ENCODE measurements around the gene ANKRD13C. TPM values are rescaled to one million over a fixed set of nuclear protein-coding genes. Genes with fewer than 3 reads are reported as not detected.

Gene ANKRD13C
- total RNA-seq, 1 experiment from 2014 or later: 14.4 TPM

- no peak for DNase-seq
- H3K27me3 ChIP-seq (replicated peaks; ENCODE audit: control insufficient read depth, insufficient read depth, low read length): no peaks in the 10 kb centered on the region
- ChIA-PET CTCF (no interaction called here), POLR2A (no interaction called here)
- intact Hi-C loops (cut with micrococcal nuclease; ENCODE audit: unreplicated experiment): loop anchor here (5.0 kb wide), 1 partner anchor 130 kb away; the partner anchor contains the start of gene ANKRD13C
- H3K4me1 Mint-ChIP-seq (ENCODE audit: low read depth, unreplicated experiment): no peaks in the 10 kb centered on the region
- no TSS peak for BruUV-seq (replicated peaks)
- H3K36me3 Mint-ChIP-seq (ENCODE audit: insufficient read depth, unreplicated experiment): peaks cover 40% of the 10 kb centered on the region
- no peaks in the 10 kb centered on the region for H3K36me3 ChIP-seq (ENCODE audit: control insufficient read depth, insufficient read depth, low read length)
- H3K4me3 ChIP-seq (ENCODE audit: low read depth, low read length): peak overlapping the region; percentile 73
- peak overlapping the region; percentile 77 for H3K4me3 Mint-ChIP-seq (ENCODE audit: unreplicated experiment)
- H3K9me3 Mint-ChIP-seq (ENCODE audit: unreplicated experiment): no peaks in the 10 kb centered on the region
- no peaks in the 10 kb centered on the region for H3K27me3 Mint-ChIP-seq (ENCODE audit: insufficient read depth, unreplicated experiment)
- H3K4me1 ChIP-seq: peaks cover 5% of the 10 kb centered on the region; the same call in 1 of the 2 replicates
- H3K27ac Mint-ChIP-seq (ENCODE audit: unreplicated experiment): no peak overlapping the region
- H3K9me3 ChIP-seq: no peaks in the 10 kb centered on the region
- no peak for TF ChIP-seq CTCF (IDR thresholded peaks at IDR 0.05; ENCODE audit: insufficient read depth in 1 of 2, low read depth in 1 of 2, low read length in 1 of 2, severe bottlenecking in 1 of 2, unreplicated experiment in 1 of 2)
Measured at GRCh38 chr1:70222716-70223235, 131.7 kb downstream of the ANKRD13C start.

GRCh38 chr1:70221238-70222121, 133.0 kb downstream of the ANKRD13C start, which contains the start of gene SRSF11:
Gene SRSF11 (plus strand): TSS chr1:70221380. CDS start chr1:70221637, 257 bp downstream.
- intact Hi-C loops (cut with micrococcal nuclease; ENCODE audit: unreplicated experiment): loop anchor here (1.0 to 5.0 kb wide), 2 partner anchors 16 to 131 kb away; partner anchors contain the start of genes ANKRD13C and LRRC40

More at GRCh38 chr1:70221238-70222121, 133.0 kb downstream of the ANKRD13C start, which contains the start of gene SRSF11:
- DNase-seq: peak; percentile 92 to 93
- Mint-ChIP-seq H3K36me3 (ENCODE audit: insufficient read depth, unreplicated experiment) (peaks cover 40% of the 10 kb centered on the region), H3K4me3 (ENCODE audit: unreplicated experiment) (peak within 1 kb of the TSS; percentile 77), H3K27me3 (ENCODE audit: insufficient read depth, unreplicated experiment) (no peaks in the 10 kb centered on the region), H3K9me3 (ENCODE audit: unreplicated experiment) (no peaks in the 10 kb centered on the region), H3K4me1 (ENCODE audit: low read depth, unreplicated experiment) (no peaks in the 10 kb centered on the region), H3K27ac (ENCODE audit: unreplicated experiment) (peak within 1 kb of the TSS; percentile 97)
- BruUV-seq (replicated peaks): no TSS peak
- H3K27me3 ChIP-seq (replicated peaks; ENCODE audit: control insufficient read depth, insufficient read depth, low read length): no peaks in the 10 kb centered on the region
- H3K9me3 ChIP-seq: no peaks in the 10 kb centered on the region
- CTCF ChIA-PET: interaction anchor here (0.6 kb wide), 1 partner anchor 285 kb away, joined by 4 read pairs; no protein-coding TSS in a partner anchor
- no peaks in the 10 kb centered on the region for H3K36me3 ChIP-seq (ENCODE audit: control insufficient read depth, insufficient read depth, low read length)
- TF ChIP-seq CTCF (IDR thresholded peaks at IDR 0.05; ENCODE audit: insufficient read depth in 1 of 2, low read depth in 1 of 2, low read length in 1 of 2, severe bottlenecking in 1 of 2, unreplicated experiment in 1 of 2): no peak
- H3K4me1 ChIP-seq: peaks cover 5% of the 10 kb centered on the region; the same call in 1 of the 2 replicates
- H3K4me3 ChIP-seq (ENCODE audit: low read depth, low read length): peak within 1 kb of the TSS; percentile 73
- POLR2A ChIA-PET: interaction anchor here (0.6 to 1.7 kb wide), 9 partner anchors 10 to 211 kb away, joined by 3 to 17 read pairs (median 6); partner anchors contain the start of genes ANKRD13C, CTH and LRRC40

Measured in Caco-2 (cell line).